Fibroblast of lung (primary cell): ENCODE data around the gene PCDHGA1.

Source experiments
- EZH2 ChIP-seq: IDR thresholded peaks from 2 replicates; pipeline ENCODE4 v1.5.1; 2012; ENCODE audit warnings: low read length, control low read depth, mild to moderate bottlenecking; ENCODE audit errors: missing control alignments
- TF ChIP-seq, protein P1 (sequence below), 2 donors: IDR thresholded peaks in 1 of 2; conservative IDR thresholded peaks in 1 of 2; 1 replicate in 1 of 2; 2 replicates in 1 of 2; pipeline ENCODE4 v1.5.1; 2011 to 2012; ENCODE audit warnings: low read length in 2 of 2, control low read depth in 1 of 2, inconsistent platforms in 1 of 2, low read depth in 1 of 2, mild to moderate bottlenecking in 1 of 2

DNA sequence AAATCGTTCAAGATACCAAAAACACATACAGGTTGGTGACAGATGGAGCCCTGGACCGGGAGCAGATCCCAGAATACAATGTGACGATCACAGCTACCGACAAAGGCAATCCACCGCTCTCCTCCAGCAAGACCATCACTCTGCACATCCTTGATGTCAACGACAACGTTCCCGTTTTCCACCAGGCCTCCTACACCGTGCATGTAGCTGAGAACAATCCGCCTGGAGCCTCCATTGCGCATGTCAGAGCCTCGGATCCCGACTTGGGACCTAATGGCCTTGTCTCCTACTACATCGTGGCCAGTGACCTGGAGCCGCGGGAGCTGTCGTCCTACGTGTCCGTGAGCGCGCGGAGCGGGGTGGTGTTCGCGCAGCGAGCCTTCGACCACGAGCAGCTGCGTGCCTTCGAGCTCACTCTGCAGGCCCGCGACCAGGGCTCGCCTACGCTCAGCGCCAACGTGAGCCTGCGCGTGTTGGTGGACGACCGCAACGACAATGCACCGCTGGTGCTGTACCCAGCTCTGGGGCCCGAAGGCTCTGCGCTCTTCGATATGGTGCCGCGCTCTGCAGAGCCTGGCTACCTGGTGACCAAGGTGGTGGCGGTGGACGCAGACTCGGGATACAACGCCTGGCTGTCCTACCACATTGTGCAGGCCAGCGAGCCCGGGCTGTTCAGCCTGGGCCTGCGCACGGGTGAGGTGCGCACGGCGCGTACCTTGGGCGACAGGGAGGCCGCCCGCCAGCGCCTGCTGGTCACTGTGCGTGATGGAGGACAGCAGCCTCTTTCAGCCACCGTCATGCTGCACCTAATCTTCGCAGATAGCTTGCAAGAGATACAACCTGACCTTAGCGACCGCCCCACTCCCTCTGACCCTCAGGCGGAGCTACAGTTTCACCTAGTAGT is 41.5 kb downstream of the PCDHGA1 start:
- TF ChIP-seq, protein P1, sequence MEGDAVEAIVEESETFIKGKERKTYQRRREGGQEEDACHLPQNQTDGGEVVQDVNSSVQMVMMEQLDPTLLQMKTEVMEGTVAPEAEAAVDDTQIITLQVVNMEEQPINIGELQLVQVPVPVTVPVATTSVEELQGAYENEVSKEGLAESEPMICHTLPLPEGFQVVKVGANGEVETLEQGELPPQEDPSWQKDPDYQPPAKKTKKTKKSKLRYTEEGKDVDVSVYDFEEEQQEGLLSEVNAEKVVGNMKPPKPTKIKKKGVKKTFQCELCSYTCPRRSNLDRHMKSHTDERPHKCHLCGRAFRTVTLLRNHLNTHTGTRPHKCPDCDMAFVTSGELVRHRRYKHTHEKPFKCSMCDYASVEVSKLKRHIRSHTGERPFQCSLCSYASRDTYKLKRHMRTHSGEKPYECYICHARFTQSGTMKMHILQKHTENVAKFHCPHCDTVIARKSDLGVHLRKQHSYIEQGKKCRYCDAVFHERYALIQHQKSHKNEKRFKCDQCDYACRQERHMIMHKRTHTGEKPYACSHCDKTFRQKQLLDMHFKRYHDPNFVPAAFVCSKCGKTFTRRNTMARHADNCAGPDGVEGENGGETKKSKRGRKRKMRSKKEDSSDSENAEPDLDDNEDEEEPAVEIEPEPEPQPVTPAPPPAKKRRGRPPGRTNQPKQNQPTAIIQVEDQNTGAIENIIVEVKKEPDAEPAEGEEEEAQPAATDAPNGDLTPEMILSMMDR (conservative IDR thresholded peaks at IDR 0.05 in 1 of 2, IDR thresholded peaks at IDR 0.05 in 1 of 2; ENCODE audit: low read depth in 1 of 2, low read length in 2 of 2) = no peak
- TF ChIP-seq EZH2 = no peak
